Left renal cortex interstitium (tissue), 4 donors: Measurements from ENCODE around the gene CTRL. TPM values are rescaled to one million over a fixed set of nuclear protein-coding genes. Genes with fewer than 3 reads are reported as not detected.
"Not testable (repeated sequence)": the region's sequence is repeated elsewhere in the genome, so short reads cannot be mapped to it uniquely, and the experiment has no call there.

Source experiments
- DNase-seq, 4 donors: peaks; one replicate each; pipeline ENCODE4 v3.0.0-alpha.2; 2013; ENCODE audit warnings: low read depth in 4 of 4, low spot score in 2 of 4, missing footprints in 1 of 4
- polyA plus RNA-seq, 4 donors: library from polyadenylated mRNA; unstranded; fragments of 120-200 nt; gene quantifications; one replicate each; pipeline ENCODE4 v1.2.1, GENCODE V29; 2013; ENCODE audit not compliant: insufficient read length in 4 of 4

CTRL gene
- polyA plus RNA-seq, 4 donors: 4.5 to 7.1 (median 5.8) TPM

DNA sequence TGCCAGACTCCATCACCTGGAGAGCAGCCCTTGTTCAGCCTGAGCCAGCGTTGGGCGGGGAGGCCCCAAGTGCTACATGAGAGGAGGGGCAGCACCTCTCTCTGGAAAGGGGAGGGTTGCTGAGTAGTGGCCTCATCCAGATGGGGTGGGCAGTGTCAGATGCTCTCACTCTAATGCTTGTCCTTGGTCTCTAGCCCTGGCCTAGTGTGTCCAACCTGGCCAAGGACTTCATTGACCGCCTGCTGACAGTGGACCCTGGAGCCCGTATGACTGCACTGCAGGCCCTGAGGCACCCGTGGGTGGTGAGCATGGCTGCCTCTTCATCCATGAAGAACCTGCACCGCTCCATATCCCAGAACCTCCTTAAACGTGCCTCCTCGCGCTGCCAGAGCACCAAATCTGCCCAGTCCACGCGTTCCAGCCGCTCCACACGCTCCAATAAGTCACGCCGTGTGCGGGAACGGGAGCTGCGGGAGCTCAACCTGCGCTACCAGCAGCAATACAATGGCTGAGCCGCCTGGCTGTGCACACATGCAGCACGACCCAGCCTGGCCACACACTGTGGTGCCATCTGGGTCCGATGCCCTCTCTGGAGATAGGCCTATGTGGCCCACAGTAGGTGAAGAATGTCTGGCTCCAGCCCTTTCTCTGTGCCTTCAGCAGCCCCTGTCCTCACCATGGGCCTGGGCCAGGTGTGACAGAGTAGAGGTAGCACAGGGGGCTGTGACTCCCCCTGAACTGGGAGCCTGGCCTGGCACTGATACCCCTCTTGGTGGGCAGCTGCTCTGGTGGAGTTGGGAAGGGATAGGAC is 4.3 kb downstream of the CTRL start:
- no peak for DNase-seq

DNA sequence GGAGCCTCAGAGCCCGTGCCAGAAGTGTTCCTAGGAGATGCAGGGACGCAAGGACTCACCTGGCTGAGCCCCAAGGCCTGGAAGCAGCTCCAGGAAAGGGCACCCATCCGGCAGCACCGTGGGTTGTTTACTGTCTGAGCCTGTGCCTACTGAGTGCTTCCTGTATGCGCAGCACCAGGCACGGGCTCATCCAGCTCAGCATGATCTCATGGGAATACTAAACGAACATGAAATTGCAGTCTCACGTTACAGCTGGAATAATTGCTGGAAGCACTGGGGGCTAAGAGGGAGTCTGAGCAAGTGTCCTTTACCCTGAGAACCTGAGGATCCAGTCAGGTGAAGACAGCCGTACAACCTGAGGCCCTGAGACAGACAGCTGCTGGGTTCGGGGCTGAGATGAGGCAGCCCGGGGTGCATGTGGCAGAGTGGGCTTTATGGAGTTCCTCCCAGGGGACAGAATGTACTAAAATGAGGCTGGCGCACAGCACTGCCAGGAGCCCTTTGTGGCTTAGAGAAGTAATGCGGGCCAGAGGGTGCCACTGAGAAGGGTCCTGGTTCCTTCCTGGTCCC is 5.4 kb downstream of the CTRL start:
- DNase-seq: no peak

DNA sequence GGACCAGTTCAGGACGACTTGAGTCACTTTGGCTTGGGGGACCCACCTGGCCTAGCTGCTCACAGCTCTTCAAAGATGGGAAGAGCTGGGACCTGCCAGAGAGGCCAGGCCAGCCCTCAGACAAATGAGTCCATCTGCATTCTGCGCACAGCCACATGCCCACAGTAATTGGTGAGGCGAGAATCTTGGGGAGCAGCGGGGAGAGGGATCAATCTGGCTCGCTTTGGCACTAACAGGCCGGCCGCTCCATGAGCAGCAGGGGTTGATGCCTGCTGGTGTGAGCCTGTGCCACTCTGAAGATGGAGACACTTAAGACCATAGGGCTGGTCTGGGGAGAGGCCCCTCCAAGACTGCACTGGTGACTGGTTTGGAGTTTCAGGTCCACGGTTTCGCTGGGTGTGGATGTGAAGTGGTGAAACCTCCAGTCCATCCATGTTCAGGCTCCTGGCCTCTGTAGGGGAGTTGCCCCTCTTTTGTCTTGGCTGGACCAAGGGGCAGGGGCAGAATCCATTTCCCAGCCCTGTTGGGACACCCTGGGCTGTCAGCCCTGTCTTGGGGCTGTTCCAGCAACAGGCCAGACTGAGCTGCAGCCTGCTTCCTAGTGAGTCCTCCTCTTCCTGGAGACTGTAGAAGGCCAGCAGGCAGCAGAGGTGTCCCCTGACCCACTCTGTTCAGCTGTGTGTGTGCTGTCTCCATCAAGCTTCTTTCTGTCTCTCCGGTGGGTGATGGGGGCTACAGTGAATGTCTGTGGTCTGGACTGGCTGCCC is 7.3 kb downstream of the CTRL start:
- DNase-seq: no peak

DNA sequence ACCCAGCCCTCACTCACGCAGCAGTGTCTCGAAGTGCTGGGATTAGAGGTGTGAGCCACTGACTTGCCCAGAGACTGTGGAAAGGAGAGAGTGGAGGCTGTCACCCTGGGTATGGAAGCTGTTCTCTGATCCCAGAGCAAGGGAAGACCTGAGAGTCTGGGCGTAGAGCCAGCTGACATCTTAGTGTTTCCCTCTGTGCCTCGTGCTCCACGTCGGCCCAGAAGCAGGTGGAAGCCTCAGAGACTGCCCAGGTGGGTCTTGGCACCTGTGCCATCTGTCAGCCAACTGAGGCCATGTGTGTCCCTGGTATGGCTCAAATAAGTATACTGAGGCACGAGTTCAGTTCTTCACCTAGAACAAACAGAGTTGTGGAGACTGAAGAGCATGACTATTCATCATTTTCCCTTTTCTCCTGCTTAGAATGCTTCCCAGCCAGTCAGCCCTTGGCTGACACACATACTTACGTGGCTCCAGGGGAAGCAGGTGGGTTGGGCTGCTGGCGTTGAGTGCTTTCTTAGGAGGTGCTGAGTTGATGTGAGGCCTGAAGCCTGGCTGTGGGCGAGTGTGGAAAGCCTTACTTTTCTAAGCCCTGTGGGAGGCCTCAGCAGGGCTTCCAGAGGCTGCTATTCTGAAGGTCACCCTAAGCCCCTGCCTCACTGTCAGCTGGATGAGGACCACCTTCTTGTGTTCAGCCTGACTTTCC is 8.1 kb downstream of the CTRL start:
- no peak for DNase-seq

DNA sequence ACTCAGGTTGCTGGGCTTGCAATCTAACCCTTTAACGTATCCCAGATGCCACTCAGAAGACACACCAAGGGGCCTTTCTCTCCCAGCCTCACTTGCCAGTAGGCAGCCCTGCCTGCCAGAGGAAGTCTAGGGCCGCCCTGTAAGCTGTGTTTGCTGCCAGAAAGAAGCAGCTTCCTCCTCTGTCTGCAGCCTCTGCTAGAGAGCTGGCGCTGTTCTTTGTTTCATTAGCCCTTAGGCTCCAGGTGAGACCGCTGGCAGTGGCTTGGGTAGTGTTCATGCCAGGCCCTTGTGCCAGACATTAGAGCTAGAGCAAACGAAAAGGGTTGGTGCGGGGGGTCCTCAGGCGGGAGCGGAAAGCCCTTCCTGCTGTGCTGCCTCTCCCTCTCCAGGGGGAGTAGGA is 8.9 kb downstream of the CTRL start:
- DNase-seq: no peak

DNA sequence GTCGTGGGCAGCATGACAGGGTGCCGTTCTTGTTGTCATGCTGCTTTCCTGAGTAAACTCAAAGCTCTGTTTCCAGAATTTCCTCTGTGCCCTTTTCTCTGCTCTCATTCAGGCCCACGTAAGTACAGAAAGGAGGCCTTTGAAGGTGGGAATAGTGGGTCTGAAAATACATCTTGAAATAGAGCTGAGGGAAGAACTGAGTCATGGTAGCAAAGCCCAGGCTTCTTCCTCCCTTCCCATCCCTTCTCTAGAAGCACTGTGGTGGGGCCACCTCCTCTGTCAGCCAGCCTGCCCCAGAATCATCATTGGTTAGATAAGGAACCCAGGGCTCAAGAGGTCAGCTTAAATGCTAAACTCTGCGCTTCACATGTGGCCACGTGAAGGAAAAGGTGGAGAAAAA is 9.4 kb downstream of the CTRL start:
- no peak for DNase-seq

DNA sequence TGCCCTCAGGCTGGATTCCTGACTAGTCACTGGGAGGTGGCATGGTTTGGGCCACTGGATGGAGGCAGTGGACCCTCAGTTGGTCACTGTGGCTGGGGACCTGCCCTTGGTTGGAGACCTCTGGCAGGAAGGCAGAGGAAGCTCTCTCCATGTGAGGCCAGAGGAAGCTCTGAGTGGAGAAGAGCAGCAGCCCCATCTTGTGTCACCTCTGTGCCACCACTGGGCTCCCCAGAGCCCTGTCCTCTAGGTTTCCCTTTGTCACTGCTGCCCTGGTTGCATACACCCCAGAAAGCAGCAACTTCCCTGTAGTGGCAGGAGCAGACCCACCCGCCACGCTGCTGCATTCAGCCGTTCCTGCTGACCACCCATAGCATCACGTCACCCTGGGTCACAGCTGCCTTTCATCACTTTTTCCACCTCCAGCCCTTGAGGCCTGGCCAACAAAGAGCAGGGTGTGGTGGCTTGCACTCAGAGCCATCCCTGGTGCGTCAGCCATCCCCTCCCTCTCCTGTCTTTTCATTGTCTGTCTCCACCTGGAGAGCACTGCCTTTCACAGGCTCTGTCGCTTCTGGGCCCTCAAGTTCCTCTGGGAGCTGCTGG is 11.9 kb downstream of the CTRL start:
- no peak for DNase-seq

DNA sequence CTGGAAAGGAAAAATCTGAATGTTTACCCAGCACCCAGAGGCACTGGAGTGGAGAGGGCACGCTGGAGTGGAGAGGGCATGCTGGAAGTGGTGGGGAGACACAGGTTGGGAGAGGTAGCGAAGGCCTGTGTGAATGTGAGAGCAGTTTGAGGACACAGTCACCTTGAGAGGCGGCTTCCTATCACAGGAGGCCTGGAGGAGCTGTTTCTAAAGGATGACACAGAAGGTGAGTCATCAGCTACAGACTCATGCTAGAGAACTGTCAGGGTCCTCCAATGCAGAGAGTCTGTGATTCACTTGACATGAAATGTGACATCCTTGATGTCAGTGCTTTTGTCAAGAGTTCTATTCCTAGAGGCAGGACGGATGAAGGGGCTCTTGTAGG is 13.8 kb downstream of the CTRL start:
- DNase-seq: no peak

DNA sequence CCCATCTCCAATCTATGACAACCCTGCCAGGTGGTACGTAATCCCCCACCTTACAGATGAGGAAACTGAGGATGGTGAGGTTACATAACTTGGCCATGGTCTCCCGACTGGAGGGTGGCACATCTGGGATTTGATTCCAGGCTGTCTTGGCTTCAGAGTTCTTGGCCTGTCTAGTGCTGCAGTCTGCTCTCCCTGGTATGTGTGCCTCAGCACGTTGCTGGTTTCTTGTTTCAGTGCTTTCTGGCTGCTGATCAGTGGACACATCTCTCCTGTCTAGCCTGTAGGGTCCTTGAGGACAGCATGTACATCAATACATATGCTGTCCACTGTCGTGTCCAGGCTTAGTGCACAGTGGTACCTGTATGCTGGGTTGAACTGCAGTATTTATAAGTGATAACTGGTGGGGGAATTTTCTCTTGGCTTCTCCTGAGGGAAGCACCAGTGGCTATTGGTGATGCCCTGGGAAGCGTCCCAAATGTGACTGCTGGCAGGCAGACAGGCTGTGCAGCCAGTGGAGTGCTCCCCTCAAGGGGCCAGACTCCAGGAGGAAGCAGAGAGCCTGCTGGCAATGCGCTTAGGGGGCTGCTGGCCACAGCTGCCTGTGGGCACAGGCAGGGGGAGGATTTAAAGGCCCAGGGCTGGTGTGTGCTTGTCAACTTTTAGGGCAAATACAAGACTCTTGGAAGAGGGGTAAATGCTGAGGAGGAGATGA is 14.4 kb downstream of the CTRL start:
- DNase-seq: no peak

DNA sequence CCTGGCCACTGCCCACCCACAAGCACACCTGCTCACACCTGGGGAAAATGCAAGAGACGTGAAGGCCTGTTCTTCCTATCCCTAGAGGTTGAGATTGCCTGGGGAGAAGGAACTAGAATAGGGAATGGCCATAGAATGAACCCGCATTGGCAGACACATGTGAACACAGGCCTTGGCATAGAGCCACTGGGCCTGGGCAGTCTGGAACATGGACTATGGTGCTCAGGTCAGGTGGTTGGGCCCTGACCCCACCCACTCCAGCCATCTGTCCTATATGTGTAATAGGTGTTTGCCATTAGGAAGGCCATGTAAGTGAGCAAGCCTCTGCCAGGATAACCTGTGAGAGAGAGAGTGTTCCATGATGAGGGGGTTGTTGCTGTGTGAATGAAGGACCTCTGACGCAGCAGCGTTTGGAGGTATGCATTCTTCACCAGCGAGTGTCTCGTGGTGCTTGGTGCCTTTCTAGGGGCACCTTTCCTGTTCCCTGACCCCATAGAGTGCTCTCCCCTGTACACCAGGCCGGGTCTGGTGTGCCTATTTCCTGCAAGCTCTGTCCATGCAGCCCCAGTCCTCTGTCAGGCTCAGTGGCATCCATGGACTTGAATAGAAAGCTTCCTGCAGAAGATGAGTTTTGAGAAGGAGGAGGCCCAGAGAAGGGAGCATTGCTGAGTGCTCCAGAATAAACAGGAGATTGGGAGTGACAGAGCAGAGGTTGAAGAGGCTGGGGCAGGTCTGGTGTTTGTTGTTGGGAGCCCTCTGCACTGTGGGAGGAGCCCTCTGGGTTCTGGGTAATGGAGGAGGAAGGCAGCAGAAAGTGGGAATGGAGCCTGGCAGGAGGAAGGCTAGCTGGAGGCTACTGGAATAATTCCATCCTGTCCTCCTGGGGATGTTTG is 15.6 kb downstream of the CTRL start:
- no peak for DNase-seq

DNA sequence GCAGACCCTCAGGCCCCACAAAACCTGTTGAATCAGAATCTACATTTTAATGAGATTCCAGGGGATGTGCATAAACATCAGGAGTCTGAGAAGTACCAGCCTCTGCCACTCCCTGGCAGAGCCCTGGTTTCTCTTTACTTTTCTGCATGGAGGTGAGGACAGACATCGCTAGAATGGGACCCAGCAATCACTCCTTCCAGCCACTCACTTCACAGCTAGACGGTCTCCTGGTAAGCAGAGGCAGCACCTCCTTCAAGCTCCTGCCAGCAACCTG is 16.2 kb downstream of the CTRL start:
- DNase-seq: not testable (repeated sequence)

DNA sequence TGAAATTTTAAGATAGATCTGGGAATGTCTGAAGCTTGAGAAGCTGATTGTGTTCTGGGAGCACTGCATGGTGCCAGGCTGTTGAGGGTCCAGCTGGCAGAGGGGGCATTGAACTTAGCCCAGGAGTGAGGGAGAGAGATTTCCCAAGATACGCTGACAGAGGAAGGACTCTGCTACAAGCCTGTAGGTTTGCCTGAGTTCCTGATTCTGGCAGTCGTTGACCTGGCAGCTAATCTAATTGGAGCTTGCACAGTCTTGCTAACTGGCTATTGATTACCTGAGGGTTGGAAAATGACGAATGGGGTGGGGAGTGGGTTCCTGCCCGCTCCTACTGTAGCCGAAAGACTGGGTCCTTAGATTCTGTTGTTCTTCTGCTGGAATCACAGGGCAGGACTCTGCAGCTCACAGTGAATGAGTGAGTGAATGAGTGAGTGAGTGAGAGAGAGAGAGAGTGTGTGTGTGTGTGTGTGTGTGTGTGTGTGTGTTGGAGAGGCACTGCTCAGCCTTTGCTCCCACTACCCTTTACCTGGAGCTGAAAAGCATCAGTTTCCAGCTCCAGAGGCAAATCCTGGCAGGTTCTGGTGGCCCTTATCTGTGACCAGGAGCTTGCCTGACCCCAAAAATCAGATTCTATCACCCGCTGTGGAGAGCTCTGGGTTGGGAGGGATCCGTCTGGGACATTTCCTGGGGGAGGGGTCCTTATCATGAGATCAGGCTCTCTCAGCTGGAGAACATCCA is 16.7 kb downstream of the CTRL start:
- no peak for DNase-seq

DNA sequence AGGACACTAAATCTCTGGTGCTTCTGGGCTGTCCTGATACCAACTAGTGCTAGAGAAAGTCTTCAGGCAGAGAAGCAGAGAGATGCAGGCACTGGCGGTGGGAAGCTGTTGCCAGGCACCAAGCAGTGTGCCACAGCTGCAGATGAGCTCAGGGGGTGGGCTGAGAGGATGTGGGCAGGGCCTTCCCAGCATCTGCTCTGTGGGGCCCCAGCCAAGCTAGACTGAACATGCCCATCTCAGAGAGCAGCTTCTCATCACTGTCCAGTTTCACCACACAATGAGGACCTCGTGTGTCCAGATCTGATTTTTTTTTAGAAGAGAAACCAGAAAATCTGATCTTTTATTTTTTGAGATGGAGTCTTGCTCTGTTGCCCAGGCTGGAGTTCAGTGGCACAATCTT is 21.5 kb downstream of the CTRL start:
- no peak for DNase-seq

DNA sequence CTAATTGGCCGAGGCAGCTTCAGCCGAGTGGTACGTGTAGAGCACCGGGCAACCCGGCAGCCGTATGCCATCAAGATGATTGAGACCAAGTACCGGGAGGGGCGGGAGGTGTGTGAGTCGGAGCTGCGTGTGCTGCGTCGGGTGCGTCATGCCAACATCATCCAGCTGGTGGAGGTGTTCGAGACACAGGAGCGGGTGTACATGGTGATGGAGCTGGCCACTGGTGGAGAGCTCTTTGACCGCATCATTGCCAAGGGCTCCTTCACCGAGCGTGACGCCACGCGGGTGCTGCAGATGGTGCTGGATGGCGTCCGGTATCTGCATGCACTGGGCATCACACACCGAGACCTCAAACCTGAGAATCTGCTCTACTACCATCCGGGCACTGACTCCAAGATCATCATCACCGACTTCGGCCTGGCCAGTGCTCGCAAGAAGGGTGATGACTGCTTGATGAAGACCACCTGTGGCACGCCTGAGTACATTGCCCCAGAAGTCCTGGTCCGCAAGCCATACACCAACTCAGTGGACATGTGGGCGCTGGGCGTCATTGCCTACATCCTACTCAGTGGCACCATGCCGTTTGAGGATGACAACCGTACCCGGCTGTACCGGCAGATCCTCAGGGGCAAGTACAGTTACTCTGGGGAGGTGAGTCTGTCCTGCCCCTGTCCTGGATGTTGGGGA is 22.5 kb downstream of the CTRL start:
- no peak for DNase-seq

DNA sequence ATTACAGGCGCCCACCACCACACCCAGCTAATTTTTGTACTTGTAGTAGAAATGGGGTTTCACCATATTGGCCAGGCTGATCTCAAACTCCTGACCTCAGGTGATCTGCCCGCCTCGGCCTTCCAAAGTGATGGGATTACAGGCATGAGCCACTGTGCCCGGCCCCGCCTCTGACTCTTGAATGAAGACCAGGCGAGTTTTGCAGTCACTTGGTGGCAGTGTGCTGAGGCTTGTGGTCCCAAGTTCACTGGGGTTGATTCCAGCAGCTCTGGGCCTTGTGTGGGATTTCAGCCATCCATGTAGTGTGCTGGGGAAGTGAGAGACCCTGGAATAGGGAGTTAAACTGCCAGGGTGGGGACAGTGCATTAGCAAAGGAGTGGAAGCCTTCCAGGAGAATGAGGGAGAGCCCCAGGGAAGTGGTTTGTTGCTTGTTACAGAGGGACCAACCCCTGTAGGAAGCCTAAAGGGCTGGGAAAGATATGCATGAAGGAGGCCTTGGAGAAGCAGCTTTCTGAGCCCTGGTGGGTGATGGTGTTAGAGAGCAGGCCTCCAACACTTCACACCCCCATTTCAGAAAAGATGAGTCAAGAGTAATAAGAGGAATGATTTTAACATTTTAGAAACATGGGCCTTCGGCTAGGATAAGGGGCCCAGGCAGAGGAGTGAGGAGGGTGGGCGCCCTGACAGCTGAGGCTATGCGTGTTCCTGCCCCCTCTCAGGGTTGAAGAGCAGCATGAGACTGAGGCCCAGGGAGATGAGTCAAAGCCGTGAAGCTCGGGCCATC is 24.1 kb downstream of the CTRL start:
- DNase-seq: no peak

DNA sequence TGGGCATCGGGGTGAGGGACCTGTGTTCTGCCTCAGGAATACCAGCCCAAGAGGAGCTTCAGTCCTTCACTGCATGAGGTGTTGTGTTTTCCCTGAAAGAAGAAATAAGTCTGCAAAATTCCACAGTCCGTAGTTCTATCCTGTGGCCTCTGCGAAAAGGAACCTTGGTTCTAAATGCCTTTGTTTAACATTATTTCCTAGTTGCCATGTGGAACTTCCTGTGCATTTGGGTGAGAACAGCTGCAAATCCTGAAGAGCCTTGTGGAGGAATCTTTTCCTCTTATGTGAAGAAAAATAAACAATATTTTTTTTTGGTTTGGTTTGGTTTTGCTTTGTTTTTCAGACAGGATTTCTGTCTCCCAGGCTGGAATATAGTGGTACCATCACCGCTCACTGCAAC is 28.8 kb downstream of the CTRL start:
- DNase-seq: no peak

DNA sequence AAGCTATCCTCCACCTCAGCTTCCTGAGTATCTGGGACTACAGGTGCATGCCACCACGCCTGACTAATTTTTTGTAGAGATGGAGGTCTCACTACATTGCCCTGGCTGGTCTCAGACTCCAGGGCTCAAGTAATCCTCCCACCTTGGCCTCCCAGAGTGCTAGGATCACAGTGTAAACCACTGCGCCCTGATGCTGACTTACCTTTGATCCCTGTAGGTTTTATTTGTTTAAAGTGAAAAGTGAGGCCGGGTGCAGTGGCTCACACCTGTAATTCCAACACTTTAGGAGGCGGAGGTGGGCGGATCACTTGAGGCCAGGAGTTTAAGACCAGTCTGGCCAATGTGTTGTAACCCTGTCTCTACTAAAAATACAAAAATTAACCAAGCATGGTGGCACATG is 29.9 kb downstream of the CTRL start:
- DNase-seq: no peak
